Stimulated activated CD4-positive, alpha-beta T cell treated with anti-CD3 and anti-CD28 coated beads, Interleukin-15, amount 100 ng/mL, for 24 hours (primary cell): Measurements from ENCODE around the gene DAPK2.

Experiments used
- DNase-seq: peaks from one replicate; pipeline ENCODE4 v3.0.0-alpha.2; 2020

Gene DAPK2

DNA sequence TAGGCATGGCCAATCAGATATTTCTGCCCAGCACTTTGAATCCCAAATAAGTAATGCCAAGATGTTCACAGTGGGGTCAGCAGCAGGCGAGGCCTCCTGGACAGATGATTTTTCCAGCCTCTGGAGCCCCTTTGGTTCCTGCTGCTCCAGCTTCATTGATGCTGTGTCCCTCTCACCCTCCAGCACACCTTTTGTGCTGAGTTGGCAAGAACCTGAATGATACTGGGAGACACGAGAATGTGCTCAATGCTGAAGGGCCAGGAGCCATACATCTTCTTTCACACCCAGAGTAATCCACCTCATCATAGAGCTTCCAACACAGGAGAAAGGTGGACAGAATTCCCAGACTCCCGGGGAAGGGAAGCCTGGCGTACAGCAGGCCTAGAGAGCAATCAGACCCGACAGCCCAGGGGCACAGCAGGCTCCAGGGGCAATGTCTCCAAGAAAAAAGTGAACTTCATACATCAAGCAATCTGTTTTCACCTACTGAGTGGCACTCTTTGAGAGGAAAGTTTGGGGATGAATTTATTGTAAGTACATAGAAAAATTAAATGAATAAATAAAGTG is 6.7 kb upstream of the DAPK2 start:
- DNase-seq: no peak

DNA sequence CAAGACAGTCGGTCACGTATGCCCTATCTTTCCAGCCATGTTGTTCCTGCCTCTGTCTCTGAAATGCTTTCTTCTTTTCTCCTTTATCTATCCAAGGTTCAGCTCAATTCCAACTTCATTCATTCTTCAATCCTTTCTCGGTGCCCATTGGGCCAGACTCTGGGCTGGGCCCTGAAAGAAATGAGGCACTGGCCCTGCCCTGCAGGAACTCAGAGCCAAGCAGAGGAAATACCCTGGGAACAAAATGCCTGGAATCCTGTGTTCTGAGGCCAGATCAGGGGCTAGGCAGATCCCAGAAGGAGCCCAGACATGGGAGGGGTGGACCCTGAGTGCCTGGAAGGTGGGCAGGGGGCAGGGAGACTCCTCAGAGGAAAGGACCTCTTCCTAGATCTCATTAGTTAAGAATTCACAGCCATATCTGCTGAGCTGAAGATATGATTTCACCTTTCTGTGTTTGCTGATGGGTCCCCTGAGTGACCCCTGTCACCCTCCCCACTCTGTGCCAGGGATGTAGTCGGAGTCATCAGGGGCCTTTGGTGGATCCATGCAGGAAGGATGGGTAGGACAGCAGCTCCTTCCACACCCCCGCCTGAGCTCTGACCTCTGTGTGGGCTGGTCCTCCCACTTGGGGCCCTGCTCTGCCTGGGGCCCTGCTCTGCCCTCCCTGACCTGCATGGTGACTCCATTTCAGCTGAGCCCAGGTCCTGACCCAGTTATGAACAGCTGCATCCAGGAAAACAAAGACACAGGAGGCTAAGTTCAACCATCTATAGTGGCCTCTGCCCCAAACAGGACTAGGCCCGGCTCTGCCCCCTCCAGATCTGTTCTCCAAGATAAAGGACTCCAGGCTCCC is 5.3 kb upstream of the DAPK2 start:
- no peak for DNase-seq

DNA sequence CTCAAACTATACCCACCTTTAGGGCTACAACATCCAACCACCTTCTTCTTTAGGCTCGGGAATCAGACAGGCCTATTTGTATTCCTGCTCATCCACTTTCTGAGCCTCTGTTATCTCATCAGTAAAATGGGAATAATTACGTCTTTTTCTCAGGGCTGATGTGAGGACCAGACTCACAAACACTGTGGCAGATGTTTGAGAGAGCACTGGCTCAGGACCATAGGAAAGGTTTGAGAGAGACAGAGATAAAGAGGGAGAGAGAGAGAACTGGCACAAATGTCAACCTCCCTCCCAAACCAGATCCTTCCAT is 4.8 kb upstream of the DAPK2 start:
- no peak for DNase-seq

GRCh38 chr15:64050281-64051092 is 4.2 kb upstream of the DAPK2 start:
- no peak for DNase-seq

DNA sequence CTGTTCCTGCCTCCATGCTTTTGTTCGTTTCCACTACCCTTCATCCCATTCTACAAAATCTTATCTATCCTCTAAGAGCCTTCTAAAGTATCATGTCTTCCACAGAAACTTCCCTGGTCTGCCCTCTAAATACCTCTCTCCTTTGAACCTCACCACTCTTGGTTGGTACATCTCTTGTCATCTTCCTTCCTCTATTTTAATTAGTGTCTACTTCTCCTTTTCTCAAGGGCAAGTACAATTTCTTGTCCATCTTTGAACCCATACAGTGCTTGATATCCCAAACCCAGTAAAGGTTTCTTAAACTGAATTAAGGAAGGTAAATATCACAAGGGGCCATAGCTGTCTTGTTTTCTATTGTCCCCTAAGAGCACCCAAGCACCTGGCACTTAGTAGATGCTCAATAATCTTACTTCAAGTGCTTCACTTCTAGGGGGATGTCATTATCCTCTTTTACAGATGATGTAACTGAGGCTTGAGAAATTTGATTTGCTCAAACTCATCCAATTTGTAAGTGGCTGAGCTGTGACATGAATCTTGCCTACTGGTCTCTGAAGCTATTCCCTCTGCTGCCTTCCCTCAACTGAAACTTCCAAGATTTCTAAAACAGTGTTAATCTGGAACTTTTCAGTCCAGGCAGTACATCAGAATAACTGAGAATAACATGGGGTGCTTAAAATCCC is 2.6 kb upstream of the DAPK2 start:
- DNase-seq: no peak

GRCh38 chr15:64045774-64046420 is 388 bp downstream of the DAPK2 start:
- no peak for DNase-seq

DNA sequence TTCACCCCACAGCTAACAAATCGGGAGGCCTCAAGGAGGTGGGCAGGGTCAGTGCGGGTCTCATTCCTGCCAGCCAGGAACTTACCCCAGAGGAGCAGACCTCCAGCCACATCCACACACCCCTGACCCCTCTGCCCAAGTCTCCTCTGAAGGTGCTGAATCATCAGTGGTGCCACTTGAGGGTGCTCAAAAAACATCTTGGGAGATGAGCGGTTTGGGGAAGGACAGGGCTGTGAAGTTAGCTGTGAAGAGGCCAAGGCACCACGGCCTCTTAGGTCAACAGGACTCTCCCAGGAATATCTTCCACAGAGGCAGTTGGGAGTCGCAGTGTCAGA is 1.2 kb downstream of the DAPK2 start:
- DNase-seq: no peak

DNA sequence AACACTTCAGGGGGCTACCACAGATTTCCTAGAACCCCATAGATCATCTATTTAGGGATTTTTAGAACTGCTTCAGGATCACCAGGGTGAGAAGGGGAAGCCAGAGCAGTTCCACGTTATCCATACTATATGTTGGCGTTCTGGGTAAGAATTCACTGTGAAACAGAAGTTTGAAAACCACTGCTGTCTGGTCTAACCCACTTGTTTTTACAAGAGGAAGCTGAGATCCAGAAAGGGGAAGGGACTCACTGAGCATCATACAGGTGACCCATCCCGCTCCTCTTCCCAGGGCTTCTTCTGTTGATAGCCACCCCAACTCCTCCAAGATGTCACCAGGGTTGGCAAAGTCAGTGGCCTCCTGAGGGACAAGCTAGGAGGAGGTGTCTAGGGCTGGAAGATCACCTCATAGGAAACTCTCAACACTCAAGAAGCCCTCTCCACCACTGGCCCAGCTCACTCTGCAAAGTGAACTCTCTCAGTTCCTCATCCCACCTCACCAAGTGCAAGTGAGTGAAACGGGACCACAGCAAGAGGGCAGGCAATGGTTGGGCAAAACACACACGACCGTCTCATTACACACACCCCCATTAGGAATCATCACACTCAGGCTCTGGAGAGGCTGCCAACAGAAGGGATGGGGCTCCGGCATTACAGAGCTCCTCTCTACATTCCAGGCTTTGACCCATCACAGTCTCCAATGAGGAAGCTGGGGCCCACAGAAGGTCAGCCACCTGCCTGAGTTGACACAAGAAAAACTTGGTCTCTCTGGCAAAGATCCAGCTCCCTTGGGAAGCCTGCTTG is 1.8 kb downstream of the DAPK2 start:
- DNase-seq: no peak

DNA sequence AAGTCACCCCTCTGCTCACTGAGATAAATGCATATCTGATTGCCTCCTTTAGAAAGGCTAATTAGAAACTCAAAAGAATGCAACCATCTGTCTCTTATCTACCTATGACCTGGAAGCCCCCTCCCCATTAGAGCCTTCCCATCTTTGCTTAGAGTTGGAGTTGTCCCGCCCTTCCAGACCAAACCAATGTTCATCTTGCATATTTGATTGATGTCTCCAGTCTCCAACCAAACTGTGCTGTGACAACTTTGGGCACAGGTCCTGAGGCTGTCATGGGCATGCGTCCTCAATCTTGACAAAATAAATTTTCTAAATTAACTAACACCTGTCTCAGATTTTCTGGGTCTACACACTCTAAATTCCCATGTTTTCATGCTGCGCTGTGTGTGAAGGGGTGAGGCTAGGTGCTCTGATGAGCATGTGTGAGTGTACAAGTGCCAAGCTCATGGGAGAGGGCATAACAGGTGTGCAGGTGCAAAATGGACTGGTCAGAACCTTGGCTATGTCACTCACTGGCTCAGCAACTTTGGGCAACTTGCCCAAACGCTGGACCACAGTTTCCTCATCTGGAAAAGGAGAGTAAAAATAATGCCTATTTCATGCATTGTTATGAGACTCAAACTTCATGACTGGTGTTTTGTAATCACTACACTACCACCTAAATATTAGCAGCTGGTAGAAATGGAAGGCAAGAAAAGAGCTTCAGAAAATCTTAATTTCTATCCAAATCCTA is 7.2 kb downstream of the DAPK2 start:
- DNase-seq: no peak

DNA sequence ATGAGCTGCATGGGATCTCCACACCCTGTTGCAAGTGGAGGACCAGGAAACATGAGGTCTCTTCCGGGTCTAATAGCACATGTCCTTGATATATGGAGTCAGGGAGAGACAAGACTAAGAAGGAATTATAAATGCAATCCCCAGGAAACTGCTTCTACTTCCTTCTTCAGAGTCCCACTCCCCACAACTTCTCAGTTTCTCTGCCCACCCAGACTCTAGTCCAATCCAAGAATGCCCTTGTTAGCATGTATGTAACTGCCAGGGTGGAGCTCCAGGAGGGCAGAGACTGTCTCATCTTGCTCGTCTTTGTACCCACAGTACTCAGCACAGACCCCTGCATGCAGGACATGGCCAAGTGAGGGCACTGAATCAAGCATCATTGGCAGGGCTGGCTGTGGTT is 8.3 kb downstream of the DAPK2 start:
- no peak for DNase-seq

GRCh38 chr15:64037116-64037515 is 9.2 kb downstream of the DAPK2 start:
- DNase-seq: no peak

DNA sequence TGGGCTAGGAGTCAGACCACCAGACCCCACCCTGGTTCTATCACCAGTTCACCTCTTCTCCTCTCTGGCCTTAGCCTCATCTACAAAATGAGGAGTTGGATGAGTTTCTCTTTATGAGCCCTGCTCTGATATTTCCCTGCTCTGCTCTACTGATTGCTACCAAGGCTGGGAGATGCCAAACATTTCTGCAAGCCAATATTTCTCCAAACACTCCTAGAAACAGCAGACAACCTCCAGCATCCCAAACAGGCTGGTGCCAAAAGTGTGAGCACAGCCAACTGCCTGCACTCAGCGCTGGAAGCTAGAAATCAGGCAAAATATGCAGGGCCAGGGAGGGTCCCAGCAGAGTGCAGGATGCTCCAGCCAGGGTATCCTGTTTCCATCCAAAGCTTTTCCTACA is 10.8 kb downstream of the DAPK2 start:
- DNase-seq: no peak

DNA sequence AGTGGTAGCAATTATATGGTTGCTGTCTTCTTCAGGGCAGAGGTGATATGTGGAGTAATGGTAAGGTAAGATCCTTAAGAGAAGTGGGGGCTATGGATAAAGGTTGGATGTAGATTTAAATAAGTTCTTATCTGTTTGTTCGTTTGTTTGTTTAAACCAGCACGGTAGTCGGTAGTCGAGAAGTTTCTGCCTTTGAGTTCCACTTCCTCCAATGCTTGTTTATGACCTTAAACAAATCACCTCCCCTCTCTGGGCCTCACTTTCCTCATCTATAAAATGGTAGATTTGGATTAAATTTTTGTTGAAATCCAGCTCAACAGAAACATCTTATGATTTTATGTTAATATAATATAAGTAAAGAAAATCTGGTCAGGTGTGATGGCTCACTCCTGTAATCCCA is 11.8 kb downstream of the DAPK2 start:
- DNase-seq: no peak

DNA sequence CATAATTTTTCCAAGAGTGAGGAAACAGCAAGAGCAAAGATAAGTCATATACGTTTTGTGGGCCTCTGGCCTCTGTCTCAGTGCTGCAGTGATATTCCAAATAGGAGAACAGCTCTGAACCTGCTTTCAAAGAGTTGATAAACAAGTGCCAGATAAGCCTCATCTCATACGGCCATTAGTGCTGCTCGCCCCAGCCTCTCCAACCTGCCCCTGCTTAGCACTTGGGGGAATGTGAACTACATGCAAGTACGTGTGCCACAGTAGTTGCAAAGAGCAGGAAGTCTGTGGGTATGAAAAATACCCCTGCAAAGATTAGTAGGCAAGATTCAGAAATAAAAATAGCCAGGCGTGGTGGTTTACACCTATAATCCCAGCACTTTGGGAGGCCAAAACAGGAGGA is 14.0 kb downstream of the DAPK2 start:
- no peak for DNase-seq

DNA sequence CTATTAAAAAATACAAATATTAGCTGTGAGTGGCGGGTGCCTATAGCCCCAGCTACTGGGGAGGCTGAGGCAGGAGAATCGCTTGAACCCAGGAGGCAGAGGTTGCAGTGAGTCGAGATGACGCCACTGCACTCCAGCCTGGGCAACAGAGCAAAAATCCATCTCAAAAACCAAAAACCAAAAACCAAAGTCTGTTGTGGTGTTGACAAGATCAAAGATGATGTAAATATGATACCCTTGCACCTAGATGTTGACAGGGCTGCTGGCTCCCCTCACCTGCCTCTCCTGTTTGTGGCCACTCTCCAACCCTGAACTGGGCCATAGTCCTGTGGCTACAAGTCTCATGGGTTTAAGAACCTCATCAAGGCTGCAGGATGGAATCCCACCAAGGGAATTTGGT is 16.2 kb downstream of the DAPK2 start:
- no peak for DNase-seq

DNA sequence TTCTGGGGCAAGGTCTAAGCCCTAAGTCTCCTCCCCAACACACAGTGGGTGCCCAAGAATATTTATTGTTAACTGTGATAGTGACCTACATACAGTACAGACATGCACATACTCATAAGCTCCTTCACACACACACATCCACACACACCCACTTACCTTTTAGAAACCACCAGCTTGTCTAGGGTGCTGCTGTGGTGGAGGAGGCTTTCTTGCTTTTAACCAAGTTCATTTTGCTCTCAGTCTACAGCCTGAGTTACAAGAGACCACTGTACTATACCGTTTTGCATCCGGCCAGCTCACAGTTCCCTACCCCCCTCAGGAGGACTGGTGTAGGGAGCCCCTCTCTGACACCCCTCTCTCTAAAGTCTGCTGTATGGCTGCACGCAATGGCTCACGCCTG is 16.7 kb downstream of the DAPK2 start:
- DNase-seq: no peak

DNA sequence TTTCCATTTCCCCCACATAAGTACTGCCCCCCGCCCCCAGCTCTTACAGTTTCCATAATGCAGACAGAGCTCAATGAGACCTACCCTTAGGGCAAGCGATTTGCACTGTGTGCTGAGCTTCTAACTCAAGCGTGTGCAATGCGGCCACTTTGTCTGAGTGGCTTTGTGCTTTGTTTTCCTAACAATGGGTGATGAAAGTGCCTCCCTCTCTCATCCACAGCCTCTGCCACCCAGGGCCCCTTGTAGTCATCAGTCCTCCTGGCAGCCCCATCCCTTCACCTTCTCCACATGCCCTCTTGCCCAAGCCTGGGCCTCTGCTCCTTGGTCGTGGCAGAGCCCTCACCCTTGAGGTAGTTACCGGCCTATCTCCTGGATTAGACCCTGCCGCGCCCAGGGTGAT is 17.2 kb downstream of the DAPK2 start:
- DNase-seq: no peak

- no peak for DNase-seq
Observed at GRCh38 chr15:64026591-64026990, 19.7 kb downstream of the DAPK2 start.

GRCh38 chr15:64024172-64025050 is 21.9 kb downstream of the DAPK2 start:
- no peak for DNase-seq

- no peak for DNase-seq
Observed at GRCh38 chr15:64023220-64023619, 23.1 kb downstream of the DAPK2 start.

DNA sequence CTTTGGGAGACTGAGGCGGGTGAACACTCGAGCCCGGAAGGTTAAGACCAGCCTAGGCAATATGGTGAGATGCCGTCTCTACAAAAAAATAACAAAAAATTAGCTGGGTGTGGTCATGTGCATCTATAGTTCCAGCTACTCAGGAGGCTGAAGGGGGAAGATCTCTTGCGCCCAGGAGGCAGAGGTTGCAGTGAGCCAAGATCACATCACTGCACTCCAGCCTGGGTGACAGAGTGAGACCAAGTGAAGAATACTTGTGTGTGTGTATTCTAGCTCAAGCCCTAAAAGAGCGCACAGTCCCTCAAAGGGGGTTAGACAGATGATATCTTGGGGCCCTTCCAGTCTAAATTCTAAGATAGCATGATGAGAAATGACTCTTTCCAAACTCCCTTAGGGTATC is 23.7 kb downstream of the DAPK2 start:
- DNase-seq: no peak
